ENCODE results near the gene ARHGEF39. TPM values are rescaled to one million over a fixed set of nuclear protein-coding genes. Genes with fewer than 3 reads are reported as not detected.
"Not testable (repeated sequence)": the region's sequence is repeated elsewhere in the genome, so short reads cannot be mapped to it uniquely, and the experiment has no call there.

Gene ARHGEF39
- total RNA-seq, 1 donor from 2014 or later: 1.6 TPM

DNA sequence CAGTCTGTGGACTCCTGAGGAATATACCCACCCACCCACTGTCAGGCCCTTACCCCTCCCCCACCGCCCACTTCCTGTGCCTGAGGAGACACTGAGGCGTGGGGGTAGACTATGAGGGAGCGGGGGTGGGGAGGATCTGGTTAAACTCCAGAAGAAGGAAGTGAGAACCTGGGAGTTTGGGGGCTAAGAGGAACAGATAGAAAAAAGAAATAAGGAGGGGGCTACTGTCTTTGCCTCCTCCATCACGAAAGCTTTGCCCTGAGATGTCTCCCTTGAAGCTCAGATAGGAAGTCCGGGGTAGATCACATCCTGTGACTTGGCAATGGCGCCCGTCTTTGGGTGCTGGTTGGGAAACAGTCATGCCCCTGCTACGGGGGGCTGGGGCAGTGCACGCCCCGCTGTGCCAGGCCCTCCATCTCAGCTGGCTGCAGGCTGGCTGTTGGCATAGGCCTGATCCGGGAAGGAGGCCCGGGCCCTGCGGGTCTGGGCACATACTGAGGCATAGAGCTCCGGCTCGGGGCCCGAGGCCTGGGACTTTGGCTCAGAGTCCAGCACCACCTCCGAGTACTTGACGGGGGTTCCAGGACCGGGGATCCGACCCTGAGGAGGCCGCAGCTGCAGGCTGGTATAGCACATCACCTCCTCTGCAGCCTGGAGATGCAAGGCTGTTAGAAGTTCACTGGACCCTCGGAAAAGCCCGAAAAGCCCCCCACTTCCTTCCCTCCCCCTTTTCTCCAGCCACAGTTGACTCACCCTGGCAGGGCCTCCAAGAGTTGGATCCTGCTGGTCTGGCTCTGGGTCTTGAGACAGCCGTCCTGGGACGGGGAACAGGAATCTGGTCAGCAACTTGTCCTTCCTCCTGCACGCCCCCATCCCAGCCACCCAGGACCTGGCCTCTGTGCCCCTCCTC, 15.3 kb downstream of the ARHGEF39 start:
- H3K27me3 Mint-ChIP-seq (ENCODE audit: unreplicated experiment): no peaks in the 10 kb centered on the region

DNA sequence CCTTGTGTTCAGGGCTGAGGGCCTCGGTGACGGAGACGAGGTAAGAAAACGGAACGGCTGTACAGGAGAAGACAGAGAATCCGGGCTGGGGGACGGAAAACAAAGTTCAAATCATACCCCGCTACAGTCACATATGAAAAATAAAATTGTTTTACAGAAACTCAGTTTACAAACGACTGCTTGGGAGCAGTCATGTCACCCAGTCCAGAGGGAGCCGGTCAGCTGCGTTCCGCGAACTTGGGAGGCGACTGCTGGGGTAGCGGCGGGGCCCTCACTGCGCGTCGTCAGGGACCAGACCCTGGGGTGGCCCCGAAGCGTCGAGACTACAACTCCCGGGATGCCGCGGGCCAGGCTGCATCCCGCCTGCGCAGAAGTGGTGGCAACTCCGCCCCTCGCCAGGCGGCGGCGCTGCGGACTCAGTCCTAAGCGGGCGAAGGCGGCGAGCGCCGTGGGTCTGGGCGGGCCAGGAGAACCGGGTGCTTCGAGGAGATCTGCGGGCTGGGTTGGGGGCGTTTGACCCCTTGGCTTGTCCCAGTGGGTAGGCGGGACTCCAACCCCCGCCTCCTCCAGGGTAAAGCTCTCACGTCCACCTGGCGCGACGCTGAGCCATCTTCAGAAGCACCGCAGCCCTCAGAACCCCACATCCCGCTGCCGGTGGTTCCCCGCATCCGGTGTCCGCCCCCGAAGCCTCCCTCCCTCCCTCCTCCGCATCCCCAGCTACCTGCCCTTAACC, 18.3 kb downstream of the ARHGEF39 start:
- Mint-ChIP-seq H3K4me1 (ENCODE audit: unreplicated experiment) (peaks cover 9% of the 10 kb centered on the region), H3K27ac (ENCODE audit: unreplicated experiment) (peak overlapping the region; percentile 93), H3K4me3 (ENCODE audit: unreplicated experiment) (peak overlapping the region; percentile 85), H3K9me3 (ENCODE audit: unreplicated experiment) (no peaks in the 10 kb centered on the region), H3K27me3 (ENCODE audit: unreplicated experiment) (no peaks in the 10 kb centered on the region), H3K36me3 (ENCODE audit: unreplicated experiment) (no peaks in the 10 kb centered on the region)
- TF ChIP-seq, protein P1, sequence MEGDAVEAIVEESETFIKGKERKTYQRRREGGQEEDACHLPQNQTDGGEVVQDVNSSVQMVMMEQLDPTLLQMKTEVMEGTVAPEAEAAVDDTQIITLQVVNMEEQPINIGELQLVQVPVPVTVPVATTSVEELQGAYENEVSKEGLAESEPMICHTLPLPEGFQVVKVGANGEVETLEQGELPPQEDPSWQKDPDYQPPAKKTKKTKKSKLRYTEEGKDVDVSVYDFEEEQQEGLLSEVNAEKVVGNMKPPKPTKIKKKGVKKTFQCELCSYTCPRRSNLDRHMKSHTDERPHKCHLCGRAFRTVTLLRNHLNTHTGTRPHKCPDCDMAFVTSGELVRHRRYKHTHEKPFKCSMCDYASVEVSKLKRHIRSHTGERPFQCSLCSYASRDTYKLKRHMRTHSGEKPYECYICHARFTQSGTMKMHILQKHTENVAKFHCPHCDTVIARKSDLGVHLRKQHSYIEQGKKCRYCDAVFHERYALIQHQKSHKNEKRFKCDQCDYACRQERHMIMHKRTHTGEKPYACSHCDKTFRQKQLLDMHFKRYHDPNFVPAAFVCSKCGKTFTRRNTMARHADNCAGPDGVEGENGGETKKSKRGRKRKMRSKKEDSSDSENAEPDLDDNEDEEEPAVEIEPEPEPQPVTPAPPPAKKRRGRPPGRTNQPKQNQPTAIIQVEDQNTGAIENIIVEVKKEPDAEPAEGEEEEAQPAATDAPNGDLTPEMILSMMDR (IDR thresholded peaks at IDR 0.05): peak; percentile 92
- peak; percentile 98 for DNase-seq (ENCODE audit: extremely low spot score, unreplicated experiment)

More for the DNA sequence above, 15.3 kb downstream of the ARHGEF39 start:
- no peak for DNase-seq (ENCODE audit: extremely low spot score, unreplicated experiment)
- Mint-ChIP-seq H3K4me3 (ENCODE audit: unreplicated experiment) (no peak overlapping the region), H3K36me3 (ENCODE audit: unreplicated experiment) (no peaks in the 10 kb centered on the region), H3K4me1 (ENCODE audit: unreplicated experiment) (peaks cover 9% of the 10 kb centered on the region), H3K27ac (ENCODE audit: unreplicated experiment) (no peak overlapping the region), H3K9me3 (ENCODE audit: unreplicated experiment) (no peaks in the 10 kb centered on the region)
- TF ChIP-seq, protein P1 (IDR thresholded peaks at IDR 0.05): no peak

DNA sequence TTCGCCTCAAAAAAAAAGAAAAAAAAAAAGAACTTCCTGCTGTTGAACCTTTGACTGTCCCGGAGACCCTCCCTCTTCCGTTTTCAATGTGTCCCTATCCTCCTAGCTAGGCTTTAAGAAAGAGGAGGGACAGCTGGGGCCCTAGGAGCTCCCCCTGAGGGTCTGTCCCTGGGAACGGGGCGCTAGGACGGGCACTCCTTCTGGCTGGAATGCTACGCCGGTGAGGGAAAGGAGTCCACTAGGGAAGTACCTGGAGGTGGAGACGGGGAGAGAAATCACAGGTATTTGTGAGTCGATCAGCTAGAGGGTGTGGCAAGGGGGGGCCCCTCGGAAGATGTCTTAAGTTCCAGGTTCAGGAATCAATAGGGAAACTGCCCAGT, 18.9 kb downstream of the ARHGEF39 start:
- no peak for DNase-seq (ENCODE audit: extremely low spot score, unreplicated experiment)
- H3K27ac Mint-ChIP-seq (ENCODE audit: unreplicated experiment): peak overlapping the region; percentile 93
- H3K9me3 Mint-ChIP-seq (ENCODE audit: unreplicated experiment): no peaks in the 10 kb centered on the region

DNA sequence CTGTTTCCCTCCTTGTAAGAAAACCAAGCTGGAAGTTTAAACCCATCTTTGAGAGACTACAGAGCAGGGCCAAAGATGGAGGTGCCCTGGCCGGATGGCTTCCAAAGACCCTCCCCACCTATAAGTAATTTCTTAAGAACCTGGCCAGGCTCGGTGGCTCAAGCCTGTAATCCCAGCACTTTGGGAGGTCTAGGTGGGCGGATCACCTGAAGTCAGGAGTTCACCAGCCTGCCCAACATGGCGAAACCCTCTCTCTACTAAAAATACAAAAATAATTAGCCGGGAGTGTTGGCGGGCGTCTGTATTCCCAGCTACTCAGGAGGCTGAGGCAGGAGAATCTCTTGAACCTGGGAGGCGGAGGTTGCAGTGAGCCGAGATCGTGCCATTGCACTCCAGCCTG, 19.3 kb downstream of the ARHGEF39 start:
- not testable (repeated sequence) for H3K27me3 Mint-ChIP-seq (ENCODE audit: unreplicated experiment); DNase-seq (ENCODE audit: extremely low spot score, unreplicated experiment); H3K9me3 Mint-ChIP-seq (ENCODE audit: unreplicated experiment); H3K36me3 Mint-ChIP-seq (ENCODE audit: unreplicated experiment); H3K4me1 Mint-ChIP-seq (ENCODE audit: unreplicated experiment)
- H3K27ac Mint-ChIP-seq (ENCODE audit: unreplicated experiment): peak overlapping the region; percentile 93
- peak overlapping the region; percentile 85 for H3K4me3 Mint-ChIP-seq (ENCODE audit: unreplicated experiment)

More for the DNA sequence above, 18.9 kb downstream of the ARHGEF39 start:
- Mint-ChIP-seq H3K27me3 (ENCODE audit: unreplicated experiment) (no peaks in the 10 kb centered on the region), H3K36me3 (ENCODE audit: unreplicated experiment) (no peaks in the 10 kb centered on the region), H3K4me3 (ENCODE audit: unreplicated experiment) (peak overlapping the region; percentile 85), H3K4me1 (ENCODE audit: unreplicated experiment) (peaks cover 9% of the 10 kb centered on the region)
- TF ChIP-seq, protein P1 (IDR thresholded peaks at IDR 0.05): no peak

DNA sequence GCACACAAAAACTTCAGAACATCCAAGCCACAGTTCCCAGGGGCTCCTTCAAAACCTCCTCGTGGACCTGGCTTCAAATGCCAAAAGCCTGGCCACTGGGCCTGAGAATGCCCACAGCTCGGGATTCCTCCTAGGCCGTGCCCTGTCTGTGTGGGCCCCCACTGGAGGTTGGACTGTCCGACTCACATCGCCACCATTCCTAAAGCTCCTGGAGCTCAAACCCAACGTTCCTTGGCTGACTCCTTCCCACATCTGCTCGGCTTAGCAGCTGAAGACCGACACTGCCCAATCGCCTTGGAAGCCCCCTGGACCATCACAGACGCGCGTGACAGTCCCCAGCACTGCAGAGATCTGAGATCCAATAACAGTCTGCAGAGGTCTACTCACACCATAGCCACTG, 21.9 kb downstream of the ARHGEF39 start:
- Mint-ChIP-seq H3K36me3 (ENCODE audit: unreplicated experiment) (peaks cover 4% of the 10 kb centered on the region), H3K4me3 (ENCODE audit: unreplicated experiment) (no peak overlapping the region), H3K4me1 (ENCODE audit: unreplicated experiment) (peaks cover 15% of the 10 kb centered on the region), H3K27me3 (ENCODE audit: unreplicated experiment) (peaks cover under 1% of the 10 kb centered on the region), H3K27ac (ENCODE audit: unreplicated experiment) (no peak overlapping the region), H3K9me3 (ENCODE audit: unreplicated experiment) (no peaks in the 10 kb centered on the region)
- TF ChIP-seq, protein P1 (IDR thresholded peaks at IDR 0.05): no peak
- no peak for DNase-seq (ENCODE audit: extremely low spot score, unreplicated experiment)

DNA sequence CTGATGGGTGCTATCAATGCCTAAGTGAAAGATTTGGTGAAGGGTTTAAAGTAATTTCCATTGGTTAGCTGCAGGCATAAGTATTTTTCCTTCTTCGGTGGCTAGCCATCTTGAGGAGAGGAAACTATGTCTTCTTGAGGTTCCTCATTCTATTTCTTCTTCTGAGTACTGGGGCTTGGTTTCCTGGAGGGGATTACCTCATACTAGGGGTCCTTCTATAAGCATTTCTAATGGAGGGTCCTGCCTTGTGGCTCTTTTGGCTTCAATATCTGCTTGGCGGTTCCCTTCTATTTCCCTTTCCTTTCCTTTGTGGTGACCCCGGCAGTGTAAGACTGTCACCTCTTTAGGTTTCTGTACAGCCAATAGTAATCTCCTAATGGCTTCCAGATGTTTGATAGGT, 23.5 kb downstream of the ARHGEF39 start:
- Mint-ChIP-seq H3K4me1 (ENCODE audit: unreplicated experiment) (peaks cover 11% of the 10 kb centered on the region), H3K27me3 (ENCODE audit: unreplicated experiment) (peaks cover 12% of the 10 kb centered on the region)
- H3K9me3 Mint-ChIP-seq (ENCODE audit: unreplicated experiment); H3K27ac Mint-ChIP-seq (ENCODE audit: unreplicated experiment); DNase-seq (ENCODE audit: extremely low spot score, unreplicated experiment); H3K36me3 Mint-ChIP-seq (ENCODE audit: unreplicated experiment); H3K4me3 Mint-ChIP-seq (ENCODE audit: unreplicated experiment): not testable (repeated sequence)

DNA sequence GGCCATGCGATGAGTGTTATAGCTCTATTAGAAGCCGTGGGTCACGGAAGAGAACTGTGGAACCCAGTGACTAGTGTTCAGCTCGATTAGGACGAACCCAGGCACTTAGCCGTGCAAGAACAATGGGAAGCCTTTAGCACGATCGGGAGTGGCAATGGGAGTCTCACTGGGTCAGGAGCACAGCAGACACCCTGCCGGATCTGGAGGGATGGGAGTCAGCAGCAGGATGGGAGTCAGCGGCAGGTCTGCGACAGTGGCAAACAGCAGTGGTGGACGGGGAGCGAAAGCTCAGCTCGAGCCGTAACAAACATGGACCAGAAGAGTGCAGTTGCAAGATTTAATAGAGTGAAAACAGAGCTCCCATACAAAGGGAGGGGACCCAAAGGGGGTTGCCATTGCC, 24.6 kb downstream of the ARHGEF39 start:
- H3K4me1 Mint-ChIP-seq (ENCODE audit: unreplicated experiment); H3K27ac Mint-ChIP-seq (ENCODE audit: unreplicated experiment); H3K4me3 Mint-ChIP-seq (ENCODE audit: unreplicated experiment); DNase-seq (ENCODE audit: extremely low spot score, unreplicated experiment); H3K9me3 Mint-ChIP-seq (ENCODE audit: unreplicated experiment); H3K36me3 Mint-ChIP-seq (ENCODE audit: unreplicated experiment): not testable (repeated sequence)
- peaks cover 21% of the 10 kb centered on the region for H3K27me3 Mint-ChIP-seq (ENCODE audit: unreplicated experiment)
